ENCODE measurements around the gene ATP5F1D. TPM values are rescaled to one million over a fixed set of nuclear protein-coding genes. Genes with fewer than 3 reads are reported as not detected.

Gene ATP5F1D
- polyA plus RNA-seq, 4 donors = 126 to 823 (median 492) TPM

DNA sequence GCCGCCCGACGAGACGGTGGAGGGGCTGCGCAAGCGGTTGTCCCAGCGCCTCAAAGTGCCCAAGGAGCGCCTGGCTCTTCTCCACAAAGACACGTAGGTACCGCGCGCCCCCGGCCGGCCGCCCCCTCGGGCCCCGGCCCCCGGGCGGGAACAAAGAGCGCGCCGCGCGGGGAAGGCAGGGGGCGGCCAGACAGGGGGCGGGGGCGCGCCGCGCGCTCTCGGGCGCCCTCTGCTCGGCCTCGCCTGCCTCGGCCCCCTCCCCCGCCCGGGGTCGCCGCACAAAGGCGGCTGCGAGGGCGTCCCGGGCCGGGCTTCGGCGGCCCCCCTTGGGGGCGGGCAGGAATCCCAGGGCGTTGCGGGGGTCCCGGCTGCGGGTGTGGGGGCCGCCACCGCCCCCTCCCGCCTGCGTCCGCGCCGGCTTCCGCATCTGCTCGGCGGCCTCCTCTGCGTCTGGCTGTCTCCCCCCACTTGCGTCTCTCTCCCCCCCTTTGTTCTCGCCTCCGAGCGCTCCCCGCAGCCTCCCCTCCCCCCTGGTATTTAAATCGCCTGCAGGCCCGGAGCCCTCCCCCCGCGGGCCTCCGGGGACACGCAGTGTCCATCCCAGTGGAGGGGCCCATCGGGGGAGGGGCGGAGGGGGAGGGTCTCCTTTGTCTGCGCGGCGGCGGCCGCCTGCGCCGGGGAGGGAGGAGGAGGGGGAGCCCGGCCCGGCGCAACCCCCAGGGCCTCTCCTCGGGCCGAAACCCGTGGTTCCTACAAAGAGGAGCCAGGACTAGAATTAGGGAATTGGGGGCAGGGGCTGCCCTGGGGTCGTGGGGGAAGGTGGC, 9.1 kb downstream of the ATP5F1D start:
- no peak for FAIRE-seq
- Histone ChIP-seq H3K36me3 (ENCODE audit: control insufficient read depth in 3 of 3, insufficient read depth in 2 of 3, low read depth in 1 of 3, low read length in 3 of 3) (peaks cover 15 to 61% (median 26%) of the 10 kb centered on the region in 3 donors), H3K27ac (ENCODE audit: low read depth in 1 of 3, low read length in 2 of 3) (peak overlapping the region; percentile 90 to 97 (median 96)), H3K27me3 (ENCODE audit: control insufficient read depth in 3 of 3, insufficient read depth in 3 of 3, low read length in 3 of 3) (no peaks in the 10 kb centered on the region), H3K4me1 (ENCODE audit: control insufficient read depth in 3 of 3, insufficient read depth in 2 of 3, low read depth in 1 of 3, low read length in 2 of 3) (peaks cover 2 to 44% (median 9%) of the 10 kb centered on the region in 3 donors), H3K4me3 (ENCODE audit: low read depth in 1 of 3, low read length in 3 of 3) (peak overlapping the region; percentile 90 to 98 (median 94)), H3K9me3 (ENCODE audit: control insufficient read depth in 2 of 2, insufficient read depth in 1 of 2, low read depth in 1 of 2, low read length in 1 of 2) (no peaks in the 10 kb centered on the region)
- DNase-seq = peak; percentile 52 to 72
- 1 to 2% (median 1%) methylated on average over 35 to 90 of the region's 90 CpGs for WGBS, 3 donors

DNA sequence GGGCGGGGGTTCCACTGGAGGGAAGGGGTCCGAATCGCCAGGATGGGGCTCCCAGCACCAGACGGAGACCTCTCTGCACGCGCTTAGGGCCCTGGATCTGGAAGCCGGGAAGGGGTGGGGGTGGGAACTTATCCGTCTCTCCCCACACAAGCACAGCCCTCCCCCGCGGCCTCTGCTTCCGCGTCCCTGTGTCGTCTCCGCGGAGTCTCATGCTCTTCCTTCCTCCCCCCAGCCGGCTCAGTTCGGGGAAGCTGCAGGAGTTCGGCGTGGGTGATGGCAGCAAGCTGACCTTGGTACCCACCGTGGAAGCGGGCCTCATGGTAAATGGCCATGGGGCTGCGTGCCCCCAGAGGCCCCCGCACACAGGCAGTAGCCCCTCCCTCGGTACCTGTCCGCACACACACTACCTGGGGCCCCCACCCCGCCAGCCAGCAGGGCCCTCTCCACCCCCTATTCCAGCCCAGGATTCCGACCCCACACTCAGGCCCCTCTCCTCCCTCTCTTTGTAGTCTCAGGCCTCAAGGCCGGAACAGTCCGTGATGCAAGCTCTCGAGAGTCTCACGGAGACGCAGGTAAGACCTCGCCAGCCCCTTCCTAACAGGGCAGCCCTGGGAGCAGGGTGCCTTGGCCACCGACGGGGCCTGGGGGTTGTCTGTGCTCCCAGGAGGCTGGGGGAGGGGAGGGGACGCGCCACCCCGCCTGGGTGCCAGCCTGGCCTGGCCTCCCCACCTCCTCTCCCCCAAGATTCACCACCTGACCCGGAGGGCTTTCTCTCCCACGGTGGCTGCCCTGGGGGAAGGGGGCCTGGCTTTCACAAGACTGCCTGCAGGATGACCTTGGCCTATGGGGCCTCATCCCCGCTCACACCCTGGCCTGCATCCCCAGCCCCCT, 10.0 kb downstream of the ATP5F1D start:
- Histone ChIP-seq H3K4me1 (ENCODE audit: control insufficient read depth in 3 of 3, insufficient read depth in 2 of 3, low read depth in 1 of 3, low read length in 2 of 3) (peaks cover 2 to 41% (median 9%) of the 10 kb centered on the region in 3 donors), H3K36me3 (ENCODE audit: control insufficient read depth in 3 of 3, insufficient read depth in 2 of 3, low read depth in 1 of 3, low read length in 3 of 3) (peaks cover 20 to 66% (median 31%) of the 10 kb centered on the region in 3 donors), H3K27ac (ENCODE audit: low read depth in 1 of 3, low read length in 2 of 3) (peak overlapping the region; percentile 90 to 97 (median 96)), H3K27me3 (ENCODE audit: control insufficient read depth in 3 of 3, insufficient read depth in 3 of 3, low read length in 3 of 3) (no peaks in the 10 kb centered on the region), H3K9me3 (ENCODE audit: control insufficient read depth in 2 of 2, insufficient read depth in 1 of 2, low read depth in 1 of 2, low read length in 1 of 2) (no peaks in the 10 kb centered on the region), H3K4me3 (ENCODE audit: low read depth in 1 of 3, low read length in 3 of 3) (peak overlapping the region; percentile 80 to 98 (median 94))
- WGBS, 3 donors = 0 to 3% (median 1%) methylated on average over 24 to 41 of the region's 41 CpGs
- no peak for FAIRE-seq
- peak; percentile 76 to 88 for DNase-seq

GRCh38 chr19:1252221-1252820, 10.8 kb downstream of the ATP5F1D start:
- H3K4me3 ChIP-seq (ENCODE audit: low read depth in 1 of 3, low read length in 3 of 3) = peak overlapping the region; percentile 80 to 98 (median 94)
- 1 to 3% (median 1%) methylated on average over 25 to 30 of the region's 30 CpGs for whole genome bisulfite sequencing, 3 donors
- peaks cover 26 to 74% (median 37%) of the 10 kb centered on the region in 3 donors for H3K36me3 ChIP-seq (ENCODE audit: control insufficient read depth in 3 of 3, insufficient read depth in 2 of 3, low read depth in 1 of 3, low read length in 3 of 3)
- H3K4me1 ChIP-seq (ENCODE audit: control insufficient read depth in 3 of 3, insufficient read depth in 2 of 3, low read depth in 1 of 3, low read length in 2 of 3) = peaks cover 2 to 43% (median 9%) of the 10 kb centered on the region in 3 donors
- no peaks in the 10 kb centered on the region for H3K27me3 ChIP-seq (ENCODE audit: control insufficient read depth in 3 of 3, insufficient read depth in 3 of 3, low read length in 3 of 3)
- DNase-seq (peak; percentile 74 to 88), FAIRE-seq (no peak)
- no peaks in the 10 kb centered on the region for H3K9me3 ChIP-seq (ENCODE audit: control insufficient read depth in 2 of 2, insufficient read depth in 1 of 2, low read depth in 1 of 2, low read length in 1 of 2)
- H3K27ac ChIP-seq (ENCODE audit: low read depth in 1 of 3, low read length in 2 of 3) = peak overlapping the region; percentile 90 to 97 (median 96)

DNA sequence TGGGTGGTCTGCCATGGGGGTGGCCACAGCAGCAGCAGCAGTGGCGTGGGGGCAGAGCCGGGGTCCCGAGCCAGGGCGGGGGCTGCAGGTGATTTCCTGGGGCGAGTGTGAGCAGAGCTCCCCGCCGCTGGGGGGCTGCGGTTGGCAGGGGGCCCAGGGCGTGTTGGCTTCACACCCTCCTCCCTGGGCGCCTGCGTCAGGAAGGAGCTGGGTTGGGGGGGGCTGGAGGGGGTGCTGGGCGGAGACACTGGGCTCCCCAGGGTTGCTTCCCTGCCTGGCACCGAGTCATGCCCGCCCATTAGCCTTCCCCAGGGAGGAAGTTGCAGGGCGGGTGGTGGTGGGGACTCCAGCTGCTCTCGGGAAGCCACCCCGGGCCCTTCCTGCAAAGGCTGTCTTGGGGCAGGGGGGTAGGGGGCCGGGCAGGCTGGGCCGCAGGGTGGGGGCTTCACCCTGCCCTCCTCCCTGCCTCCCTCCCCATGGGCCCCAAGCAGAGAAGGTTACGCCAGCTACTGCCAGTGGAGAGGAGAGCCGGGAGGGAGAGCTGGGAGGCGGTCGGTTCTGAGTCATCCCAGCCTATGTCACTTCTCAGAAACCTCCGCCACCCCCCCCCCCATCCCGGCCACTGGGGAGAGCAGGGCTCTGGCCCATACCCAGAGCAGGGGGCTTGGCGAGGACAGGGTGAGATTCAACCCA, 11.4 kb downstream of the ATP5F1D start:
- Histone ChIP-seq H3K27ac (ENCODE audit: low read depth in 1 of 3, low read length in 2 of 3) (peak overlapping the region; percentile 90 to 97 (median 96)), H3K4me3 (ENCODE audit: low read depth in 1 of 3, low read length in 3 of 3) (peak overlapping the region; percentile 80 to 98 (median 94)), H3K9me3 (ENCODE audit: control insufficient read depth in 2 of 2, insufficient read depth in 1 of 2, low read depth in 1 of 2, low read length in 1 of 2) (no peaks in the 10 kb centered on the region), H3K36me3 (ENCODE audit: control insufficient read depth in 3 of 3, insufficient read depth in 2 of 3, low read depth in 1 of 3, low read length in 3 of 3) (peaks cover 31 to 80% (median 44%) of the 10 kb centered on the region in 3 donors), H3K4me1 (ENCODE audit: control insufficient read depth in 3 of 3, insufficient read depth in 2 of 3, low read depth in 1 of 3, low read length in 2 of 3) (peaks cover 2 to 43% (median 12%) of the 10 kb centered on the region in 3 donors), H3K27me3 (ENCODE audit: control insufficient read depth in 3 of 3, insufficient read depth in 3 of 3, low read length in 3 of 3) (no peaks in the 10 kb centered on the region)
- FAIRE-seq = no peak
- DNase-seq = peak; percentile 89 to 91
- WGBS, 3 donors = 1% methylated on average over 14 to 26 of the region's 26 CpGs

DNA sequence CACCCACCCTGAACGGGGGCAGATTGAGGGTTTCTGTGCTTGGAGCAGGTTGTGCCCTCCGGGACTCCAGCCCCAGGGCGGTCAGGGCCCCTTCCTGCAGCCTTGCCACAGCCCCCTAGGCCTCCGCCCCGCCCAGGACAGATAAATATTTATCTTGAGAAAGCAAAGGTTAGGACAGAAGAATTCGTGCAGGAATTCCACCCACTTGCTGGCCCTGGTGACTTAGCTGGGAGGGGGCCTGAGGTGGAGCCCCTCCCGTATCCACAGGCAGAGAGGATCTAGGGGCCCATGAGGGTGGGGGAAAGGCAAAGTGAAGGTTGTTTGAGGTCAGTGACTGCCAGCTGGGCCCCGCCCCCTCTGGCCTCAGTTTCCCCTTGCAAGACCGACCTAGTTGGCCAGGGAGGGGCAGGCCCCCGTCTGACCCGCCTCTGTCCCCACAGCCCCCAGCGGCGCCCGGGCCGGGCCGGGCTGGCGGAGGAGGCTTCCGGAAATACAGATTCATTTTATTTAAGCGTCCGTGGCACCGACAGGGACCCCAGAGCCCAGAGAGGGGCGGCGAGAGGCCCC, 12.0 kb downstream of the ATP5F1D start:
- Histone ChIP-seq H3K27ac (ENCODE audit: low read depth in 1 of 3, low read length in 2 of 3) (peak overlapping the region; percentile 90 to 97 (median 96)), H3K27me3 (ENCODE audit: control insufficient read depth in 3 of 3, insufficient read depth in 3 of 3, low read length in 3 of 3) (no peaks in the 10 kb centered on the region), H3K36me3 (ENCODE audit: control insufficient read depth in 3 of 3, insufficient read depth in 2 of 3, low read depth in 1 of 3, low read length in 3 of 3) (peaks cover 32 to 86% (median 45%) of the 10 kb centered on the region in 3 donors), H3K9me3 (ENCODE audit: control insufficient read depth in 2 of 2, insufficient read depth in 1 of 2, low read depth in 1 of 2, low read length in 1 of 2) (no peaks in the 10 kb centered on the region), H3K4me1 (ENCODE audit: control insufficient read depth in 3 of 3, insufficient read depth in 2 of 3, low read depth in 1 of 3, low read length in 2 of 3) (peaks cover 6 to 47% (median 17%) of the 10 kb centered on the region in 3 donors), H3K4me3 (ENCODE audit: low read depth in 1 of 3, low read length in 3 of 3) (peak overlapping the region; percentile 25 to 94 (median 80))
- 34 to 54% (median 45%) methylated on average over 21 to 23 of the region's 23 CpGs for WGBS, 3 donors
- peak; percentile 58 to 96 for DNase-seq
- no peak for FAIRE-seq

DNA sequence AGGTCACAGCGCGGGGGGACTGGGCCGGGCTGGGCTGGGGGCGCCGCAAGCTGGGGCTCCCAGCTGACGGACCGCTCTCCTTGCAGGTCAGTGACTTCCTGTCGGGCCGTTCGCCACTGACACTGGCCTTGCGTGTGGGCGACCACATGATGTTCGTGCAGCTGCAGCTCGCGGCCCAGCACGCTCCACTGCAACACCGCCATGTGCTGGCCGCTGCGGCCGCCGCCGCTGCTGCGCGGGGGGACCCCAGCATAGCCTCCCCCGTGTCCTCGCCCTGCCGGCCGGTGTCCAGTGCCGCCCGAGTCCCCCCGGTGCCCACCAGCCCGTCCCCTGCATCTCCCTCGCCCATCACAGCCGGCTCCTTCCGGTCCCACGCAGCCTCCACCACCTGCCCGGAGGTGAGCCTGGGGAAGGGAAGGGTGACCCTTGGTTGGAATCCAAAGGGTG, 12.6 kb downstream of the ATP5F1D start:
- peaks cover 6 to 51% (median 17%) of the 10 kb centered on the region in 3 donors for H3K4me1 ChIP-seq (ENCODE audit: control insufficient read depth in 3 of 3, insufficient read depth in 2 of 3, low read depth in 1 of 3, low read length in 2 of 3)

DNA sequence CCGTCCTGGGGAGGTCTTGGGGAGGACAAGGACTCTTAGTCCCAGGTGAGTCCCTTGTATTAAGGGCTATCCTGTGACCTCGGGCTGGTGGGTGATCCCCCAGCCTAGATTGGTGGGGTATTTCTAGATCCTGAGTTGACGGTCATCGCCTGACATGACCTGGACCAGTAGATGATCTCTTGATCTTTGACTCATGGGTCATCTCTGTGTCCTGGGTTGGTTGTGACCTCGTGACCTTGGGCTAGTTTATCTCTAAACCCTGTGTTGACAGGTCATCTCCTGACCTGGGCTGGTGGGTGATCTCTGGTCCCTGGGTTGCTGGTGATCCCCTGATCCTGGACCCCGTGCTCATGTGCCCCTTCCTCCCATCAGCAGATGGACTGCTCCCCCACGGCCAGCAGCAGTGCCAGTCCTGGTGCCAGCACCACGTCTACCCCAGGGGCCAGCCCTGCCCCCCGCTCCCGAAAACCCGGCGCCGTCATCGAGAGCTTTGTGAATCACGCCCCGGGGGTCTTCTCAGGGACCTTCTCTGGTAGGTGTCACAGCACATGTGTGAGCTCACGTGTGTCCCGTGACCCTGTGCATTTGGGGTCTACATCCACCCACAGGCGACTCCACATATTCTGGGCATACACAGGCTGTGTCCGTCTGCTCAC, 13.1 kb downstream of the ATP5F1D start:
- Histone ChIP-seq H3K27me3 (ENCODE audit: control insufficient read depth in 3 of 3, insufficient read depth in 3 of 3, low read length in 3 of 3) (no peaks in the 10 kb centered on the region), H3K9me3 (ENCODE audit: control insufficient read depth in 2 of 2, insufficient read depth in 1 of 2, low read depth in 1 of 2, low read length in 1 of 2) (no peaks in the 10 kb centered on the region), H3K27ac (ENCODE audit: low read depth in 1 of 3, low read length in 2 of 3) (peak overlapping the region; percentile 90 to 97 (median 96)), H3K36me3 (ENCODE audit: control insufficient read depth in 3 of 3, insufficient read depth in 2 of 3, low read depth in 1 of 3, low read length in 3 of 3) (peaks cover 32 to 95% (median 45%) of the 10 kb centered on the region in 3 donors), H3K4me1 (ENCODE audit: control insufficient read depth in 3 of 3, insufficient read depth in 2 of 3, low read depth in 1 of 3, low read length in 2 of 3) (peaks cover 6 to 57% (median 17%) of the 10 kb centered on the region in 3 donors), H3K4me3 (ENCODE audit: low read depth in 1 of 3, low read length in 3 of 3) (no peak overlapping the region)
- DNase-seq (no peak), FAIRE-seq (no peak)
- WGBS, 3 donors = 85 to 90% (median 86%) methylated on average over 20 of the region's 20 CpGs

More for the DNA sequence above, 12.6 kb downstream of the ATP5F1D start:
- no peak for FAIRE-seq
- Histone ChIP-seq H3K27ac (ENCODE audit: low read depth in 1 of 3, low read length in 2 of 3) (peak overlapping the region; percentile 90 to 97 (median 96)), H3K27me3 (ENCODE audit: control insufficient read depth in 3 of 3, insufficient read depth in 3 of 3, low read length in 3 of 3) (no peaks in the 10 kb centered on the region), H3K4me3 (ENCODE audit: low read depth in 1 of 3, low read length in 3 of 3) (peak overlapping the region in 1 of 3 donors; percentile 80), H3K36me3 (ENCODE audit: control insufficient read depth in 3 of 3, insufficient read depth in 2 of 3, low read depth in 1 of 3, low read length in 3 of 3) (peaks cover 32 to 91% (median 45%) of the 10 kb centered on the region in 3 donors), H3K9me3 (ENCODE audit: control insufficient read depth in 2 of 2, insufficient read depth in 1 of 2, low read depth in 1 of 2, low read length in 1 of 2) (no peaks in the 10 kb centered on the region)
- no peak for DNase-seq
- 74 to 85% (median 85%) methylated on average over 33 to 37 of the region's 37 CpGs for WGBS, 3 donors
